CD4-positive, alpha-beta T cell treated with Interleukin-4 for 4 hours (primary cell): ENCODE measurements around the gene P4HA3.

Experiments used
- DNase-seq: peaks from one replicate; pipeline ENCODE4 v3.0.0-alpha.2; 2020

Gene P4HA3

DNA sequence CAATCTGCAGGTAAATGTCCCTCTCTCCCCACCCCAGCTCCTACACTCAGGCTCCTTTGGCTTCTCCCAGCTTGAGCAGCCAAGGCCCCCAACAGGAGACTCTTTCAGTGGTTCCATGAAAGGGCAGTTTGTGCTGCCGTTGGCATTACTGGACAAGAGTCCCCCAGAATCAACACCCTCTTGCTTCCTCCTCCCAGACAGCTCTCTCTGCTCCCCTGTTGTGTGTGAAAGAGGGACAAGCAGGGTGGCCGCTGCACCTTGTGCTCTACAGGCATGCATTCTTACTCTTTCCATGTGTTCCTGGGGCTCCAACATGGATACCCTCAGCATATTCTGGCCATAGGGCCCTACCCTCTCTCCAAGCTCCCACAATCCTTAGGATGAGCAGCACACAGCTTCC, 48.7 kb downstream of the P4HA3 start:
- no peak for DNase-seq

GRCh38 chr11:74257959-74258553, 53.4 kb downstream of the P4HA3 start:
- no peak for DNase-seq

GRCh38 chr11:74256378-74257133, 54.9 kb downstream of the P4HA3 start:
- DNase-seq: no peak

DNA sequence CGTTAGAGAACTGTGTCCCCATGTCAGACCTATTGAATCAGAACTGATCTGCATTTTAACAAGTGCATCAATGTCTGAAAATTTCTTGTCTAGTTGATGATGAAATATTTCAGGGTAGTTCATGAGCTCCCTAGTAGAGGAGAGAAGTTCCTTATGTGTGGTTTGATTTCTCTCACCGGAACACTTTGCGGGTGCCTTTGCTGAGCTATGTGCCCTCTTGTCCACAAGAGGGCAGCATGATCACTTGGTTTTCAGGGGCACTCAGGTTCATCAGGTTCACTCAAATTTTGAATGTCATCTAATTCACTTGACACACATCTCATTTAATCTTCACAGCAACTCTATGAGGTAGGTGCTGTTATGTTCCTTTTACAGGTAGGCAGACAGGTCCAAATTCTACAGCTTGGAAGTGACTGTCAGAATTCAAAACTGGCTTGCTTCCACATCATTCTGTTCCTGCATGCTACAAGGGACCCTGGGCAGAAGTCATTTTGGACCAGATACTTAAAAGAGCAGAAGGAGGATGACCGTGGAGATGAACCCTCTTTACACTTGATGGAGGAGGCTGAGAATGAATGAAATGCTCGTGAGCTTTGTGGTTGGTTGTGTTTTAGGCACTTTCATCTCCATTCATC, 55.6 kb downstream of the P4HA3 start:
- peak; percentile 63 for DNase-seq

GRCh38 chr11:74253361-74253760, 58.1 kb downstream of the P4HA3 start:
- DNase-seq: no peak

GRCh38 chr11:74249496-74249895, 61.9 kb downstream of the P4HA3 start:
- no peak for DNase-seq

DNA sequence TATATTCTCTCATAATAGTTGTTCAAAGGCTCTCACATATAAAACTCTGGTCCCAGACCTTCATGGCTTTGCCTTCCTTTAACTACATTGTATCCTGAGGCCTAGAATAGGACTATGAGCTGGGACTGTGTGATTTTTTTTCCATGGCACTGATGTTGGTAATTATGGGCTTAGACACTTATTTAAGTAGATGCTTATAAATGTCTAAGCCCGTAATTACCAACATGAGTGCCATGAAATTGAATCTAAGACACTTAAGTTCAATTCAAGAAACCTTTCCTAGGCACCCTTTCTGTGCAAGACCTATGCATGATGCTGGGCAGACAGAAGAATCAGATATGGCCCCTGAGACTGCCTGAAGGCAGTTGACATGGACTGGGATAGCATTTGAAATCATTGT, 63.0 kb downstream of the P4HA3 start:
- DNase-seq: no peak

DNA sequence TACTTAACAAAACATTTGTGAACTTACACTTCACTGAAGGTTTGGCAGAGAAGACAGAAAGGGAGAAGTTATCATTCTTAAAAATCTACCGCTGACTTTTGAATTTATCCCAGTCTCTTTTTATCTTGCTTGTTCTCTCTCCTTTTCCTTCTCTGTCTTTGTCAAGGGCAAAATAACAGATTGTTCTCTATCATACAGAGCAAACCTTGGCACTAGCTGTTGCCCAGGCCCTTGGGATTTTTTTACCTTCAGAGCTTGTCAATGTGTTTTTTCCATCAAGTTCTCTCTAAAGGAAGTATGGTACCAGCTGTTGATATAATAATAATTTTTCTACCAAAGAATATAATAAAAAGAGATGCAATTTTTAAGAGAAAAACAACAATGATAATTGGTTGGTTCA, 73.2 kb downstream of the P4HA3 start:
- no peak for DNase-seq

- DNase-seq: no peak
Observed at GRCh38 chr11:74237541-74237940, 73.9 kb downstream of the P4HA3 start.

- no peak for DNase-seq
Observed at GRCh38 chr11:74235121-74235520, 76.3 kb downstream of the P4HA3 start.

DNA sequence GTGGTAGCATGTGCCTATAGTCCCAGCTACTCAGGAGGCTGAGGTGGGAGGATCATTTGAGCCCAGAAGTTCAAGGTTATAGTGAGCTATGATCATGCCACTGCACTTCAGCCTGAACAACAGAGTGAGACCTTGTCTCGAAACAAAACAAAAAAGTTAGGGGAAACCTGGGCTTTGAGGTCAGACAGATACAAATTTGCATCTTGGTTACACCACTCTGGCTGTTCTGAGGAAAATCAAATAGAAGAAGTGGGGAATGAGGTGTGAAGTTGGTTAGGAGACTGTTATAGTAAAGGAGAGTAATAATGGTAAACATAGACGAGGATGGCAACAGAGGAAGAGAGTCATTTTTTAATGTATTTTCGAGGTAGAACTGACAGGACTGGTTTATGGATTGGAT, 77.8 kb downstream of the P4HA3 start:
- DNase-seq: no peak

DNA sequence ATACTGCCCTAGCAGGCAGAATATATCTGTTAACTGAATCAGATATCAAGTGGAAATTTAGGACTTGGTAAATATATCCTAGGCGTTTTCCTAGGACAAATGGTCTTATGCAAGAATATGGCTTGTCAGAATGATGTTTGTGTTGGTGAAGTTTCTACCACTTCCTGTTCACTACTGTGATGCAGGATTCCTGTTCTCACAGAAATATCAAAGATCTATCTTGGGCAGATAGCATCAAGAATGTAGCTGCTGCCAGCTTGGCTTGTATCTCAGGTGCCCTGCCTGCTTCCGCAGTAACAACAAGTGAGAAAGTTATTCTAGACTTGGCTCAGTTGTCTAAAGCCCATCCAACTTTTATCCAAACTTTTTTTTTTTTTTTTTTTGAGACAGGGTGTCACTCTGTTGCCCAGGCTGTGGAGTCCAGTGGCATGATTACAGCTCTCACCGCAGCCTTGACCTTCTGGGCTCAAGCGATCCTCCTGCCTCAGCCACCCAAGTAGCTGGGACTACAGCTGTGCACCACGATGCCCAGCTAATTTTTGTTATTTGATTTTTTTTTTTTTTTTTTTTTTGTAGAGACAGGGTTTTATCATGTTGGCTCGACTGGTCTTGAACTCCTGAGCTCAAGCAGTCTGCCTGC, 79.0 kb downstream of the P4HA3 start:
- DNase-seq: peak; percentile 17

- DNase-seq: no peak
Observed at GRCh38 chr11:74226907-74227306, 84.5 kb downstream of the P4HA3 start.

DNA sequence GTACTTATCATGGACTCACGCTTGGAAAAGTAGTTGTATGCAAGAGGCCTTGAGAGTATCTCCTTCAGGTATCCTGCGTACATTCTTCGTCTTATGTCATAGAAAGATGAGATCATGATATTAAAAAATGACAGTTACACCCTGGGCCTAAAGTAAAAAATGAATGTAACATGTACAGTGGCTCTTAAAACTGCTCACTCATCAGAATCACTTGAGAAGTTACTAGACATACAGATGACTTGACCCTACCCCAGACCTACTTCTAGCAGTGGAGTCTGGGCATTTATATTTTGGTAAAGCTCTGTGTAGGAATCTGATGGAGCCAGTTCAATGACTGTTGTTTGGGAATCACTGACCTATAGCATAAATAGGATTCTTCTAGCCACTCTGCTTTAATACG, 85.9 kb downstream of the P4HA3 start:
- no peak for DNase-seq

DNA sequence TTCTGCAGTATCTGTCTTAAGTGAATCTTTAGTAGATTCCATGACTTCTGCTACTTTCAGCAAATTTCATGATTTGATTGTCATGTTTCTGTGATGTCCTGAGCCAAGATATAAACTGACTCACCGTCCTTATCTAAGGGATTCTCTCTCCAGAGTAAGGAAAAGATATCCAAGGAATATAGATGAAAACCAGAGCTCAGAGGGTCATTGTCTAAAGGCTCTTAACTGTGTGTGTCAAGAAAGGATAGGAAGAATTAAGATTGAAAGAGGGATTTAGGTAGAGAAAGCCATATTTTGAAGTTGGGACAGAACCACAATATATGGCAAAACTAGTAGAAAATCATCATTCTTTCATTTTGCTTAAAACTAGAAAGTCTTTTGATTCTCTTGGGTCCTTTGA, 89.6 kb downstream of the P4HA3 start:
- DNase-seq: no peak

GRCh38 chr11:74220376-74220775, 91.1 kb downstream of the P4HA3 start:
- no peak for DNase-seq
